HFF-Myc (cell line): Measurements from ENCODE around the gene GEMIN4.

ENCODE experiments used
- DNase-seq: peaks from one replicate; pipeline ENCODE4 v3.0.0-alpha.2; 2011; ENCODE audit warnings: low read depth; ENCODE audit errors: extremely low read depth
- H3K4me3 ChIP-seq: replicated peaks from 2 replicates; pipeline ENCODE4 v1.5.1; 2011; ENCODE audit warnings: low read depth, mild to moderate bottlenecking, control low read depth, low read length
- CTCF ChIP-seq: IDR thresholded peaks from 2 replicates; pipeline ENCODE4 v1.5.1; 2012; ENCODE audit warnings: mild to moderate bottlenecking, low read depth, low read length, control low read depth; ENCODE audit errors: missing control alignments

The GEMIN4 gene

GRCh38 chr17:726271-726919, 25.7 kb downstream of the GEMIN4 start:
- no peak overlapping the region for H3K4me3 ChIP-seq
- no peak for DNase-seq

GRCh38 chr17:725746-726145, 26.3 kb downstream of the GEMIN4 start:
- TF ChIP-seq CTCF = no peak
- no peak overlapping the region for H3K4me3 ChIP-seq
- no peak for DNase-seq

More at GRCh38 chr17:726271-726919, 25.7 kb downstream of the GEMIN4 start:
- no peak for TF ChIP-seq CTCF

GRCh38 chr17:725084-725483, 27.0 kb downstream of the GEMIN4 start:
- no peak for DNase-seq
- no peak overlapping the region for H3K4me3 ChIP-seq
- no peak for TF ChIP-seq CTCF

- no peak for TF ChIP-seq CTCF
- H3K4me3 ChIP-seq = no peak overlapping the region
- no peak for DNase-seq
These were observed 30.5 kb downstream of the GEMIN4 start for GRCh38 chr17:721540-721937.

GRCh38 chr17:720706-721539, 31.1 kb downstream of the GEMIN4 start:
- TF ChIP-seq CTCF = no peak
- no peak for DNase-seq
- H3K4me3 ChIP-seq = no peak overlapping the region

GRCh38 chr17:718075-718474, 34.0 kb downstream of the GEMIN4 start:
- TF ChIP-seq CTCF = no peak
- DNase-seq = no peak
- H3K4me3 ChIP-seq = no peak overlapping the region

- no peak for DNase-seq
- TF ChIP-seq CTCF = no peak
These were observed 43.9 kb downstream of the GEMIN4 start for GRCh38 chr17:708132-708531.

More at GRCh38 chr17:708132-708531, 43.9 kb downstream of the GEMIN4 start:
- H3K4me3 ChIP-seq = no peak overlapping the region
